Esophagus muscularis mucosa (tissue), 3 donors: ENCODE data around the gene PARD3B.

ENCODE experiments used
- CTCF ChIP-seq, 3 experiments: fragments of 200-600 bp in 2 of 3; fragments of 450-650 bp in 1 of 3; sonication (generic) in 2 of 3; IDR thresholded peaks; one replicate each; pipeline ENCODE4 v1.5.1; 2017 to 2019; ENCODE audit warnings: antibody characterized with exemption in 3 of 3, mild to moderate bottlenecking in 2 of 3, moderate library complexity in 1 of 3
- POLR2A ChIP-seq: fragments of 450-650 bp; IDR thresholded peaks from one replicate; pipeline ENCODE4 v1.6.1; 2017; ENCODE audit warnings: antibody characterized with exemption, moderate library complexity, mild to moderate bottlenecking, low read depth
- POLR2AphosphoS5 ChIP-seq, 2 donors: sonication (generic); formaldehyde crosslinking; IDR thresholded peaks; one replicate each; pipeline ENCODE4 v1.6.1; 2017; ENCODE audit warnings: antibody characterized with exemption in 2 of 2

- TF ChIP-seq CTCF (IDR thresholded peaks at IDR 0.05) (no peak), POLR2A (no peak), POLR2AphosphoS5 (IDR thresholded peaks at IDR 0.05) (no peak)
Observed at GRCh38 chr2:205287316-205287715, 742.0 kb downstream of the PARD3B start.
